ENCODE measurements around the gene METTL13.
A peak's percentile ranks its signal among the peaks of the same experiment; 100 is the strongest.

METTL13 gene

DNA sequence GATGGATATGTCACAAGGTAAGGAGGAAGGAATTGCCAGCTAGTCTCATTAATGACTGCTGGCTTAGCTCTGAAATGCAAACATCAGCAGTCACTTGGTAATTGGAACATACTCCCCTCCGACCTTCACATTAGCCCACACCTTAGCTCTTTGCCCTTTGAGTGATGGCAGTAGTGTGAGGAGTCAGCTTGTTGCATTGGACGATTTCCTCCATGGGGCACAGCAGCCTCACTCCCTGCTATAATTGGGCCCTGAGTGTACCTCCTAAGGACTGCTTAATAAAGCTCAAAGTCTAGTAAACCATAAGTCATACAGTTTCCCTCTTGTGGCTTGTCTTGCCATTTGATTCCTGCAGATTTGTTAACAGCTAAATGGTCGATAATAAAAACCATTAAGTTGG lies 19.4 kb downstream of the METTL13 start:
- Histone ChIP-seq H3K9me3 (no peaks in the 10 kb centered on the region), H3K4me1 (no peaks in the 10 kb centered on the region; the same call in 1 of the 2 replicates), H3K27me3 (ENCODE audit: low read depth) (no peaks in the 10 kb centered on the region), H3K4me3 (no peak overlapping the region), H3K36me3 (replicated peaks) (peaks cover 20% of the 10 kb centered on the region)
- in situ Hi-C loops (cut with MboI; ENCODE audit: low sequenced_read_pairs) = loop anchor here (10.0 kb wide), 1 partner anchor 184 kb away; no protein-coding TSS in a partner anchor
- DNase-seq (ENCODE audit: low spot score in 2 of 2) = no peak

DNA sequence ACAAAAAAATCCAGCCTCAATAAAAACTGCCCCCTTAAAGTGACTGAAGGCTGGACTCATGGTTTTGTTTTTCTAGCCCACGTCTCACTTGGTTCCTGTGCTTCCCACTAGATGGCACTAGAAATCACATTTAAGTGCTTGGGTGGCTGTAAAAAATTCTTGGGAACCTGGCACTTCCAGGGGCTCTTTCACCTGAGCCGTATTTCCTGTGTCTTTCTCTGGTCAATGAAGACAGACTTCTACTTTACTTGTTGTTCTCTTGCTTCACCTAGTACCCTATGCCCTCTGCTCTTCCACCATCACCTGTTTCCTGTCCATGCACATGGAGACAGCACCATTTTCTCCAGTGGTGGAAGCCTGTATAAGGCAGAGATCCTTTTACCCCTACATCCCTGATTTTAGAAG lies 20.0 kb downstream of the METTL13 start:
- Histone ChIP-seq H3K9me3 (no peaks in the 10 kb centered on the region), H3K27me3 (ENCODE audit: low read depth) (no peaks in the 10 kb centered on the region), H3K36me3 (replicated peaks) (peaks cover 13% of the 10 kb centered on the region), H3K4me3 (no peak overlapping the region), H3K4me1 (no peaks in the 10 kb centered on the region; the same call in 1 of the 2 replicates)
- in situ Hi-C loops (cut with MboI; ENCODE audit: low sequenced_read_pairs) = loop anchor here (10.0 kb wide), 1 partner anchor 183 kb away; no protein-coding TSS in a partner anchor
- DNase-seq (ENCODE audit: low spot score in 2 of 2) = peak; percentile 51 to 68

DNA sequence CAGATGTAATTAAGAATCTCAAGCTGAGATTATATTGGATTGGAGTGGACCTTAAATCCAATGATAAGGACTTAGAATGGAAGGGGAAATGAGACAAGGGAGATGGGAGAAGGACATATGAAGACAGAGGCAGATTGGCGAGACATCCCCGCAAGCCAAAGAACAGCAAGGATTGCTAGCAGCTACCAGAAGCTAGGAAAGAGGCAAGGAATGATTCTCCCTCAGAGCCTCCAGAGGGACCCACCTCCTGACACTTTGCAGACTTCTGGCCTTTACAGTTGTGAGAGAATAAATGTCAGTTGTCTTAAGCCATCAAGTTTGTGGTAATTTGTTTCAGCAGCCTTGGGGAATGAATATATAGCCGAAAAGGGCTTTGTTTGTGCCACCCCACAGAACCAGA lies 20.7 kb downstream of the METTL13 start:
- H3K4me1 ChIP-seq = no peaks in the 10 kb centered on the region; the same call in 1 of the 2 replicates
- H3K9me3 ChIP-seq = no peaks in the 10 kb centered on the region
- DNase-seq (ENCODE audit: low spot score in 2 of 2) = no peak
- in situ Hi-C loops (cut with MboI; ENCODE audit: low sequenced_read_pairs) = loop anchor here (10.0 kb wide), 1 partner anchor 183 kb away; no protein-coding TSS in a partner anchor
- no peaks in the 10 kb centered on the region for H3K27me3 ChIP-seq (ENCODE audit: low read depth)
- peaks cover 6% of the 10 kb centered on the region; the same call in 1 of the 2 replicates for H3K36me3 ChIP-seq (replicated peaks)
- H3K4me3 ChIP-seq = no peak overlapping the region

DNA sequence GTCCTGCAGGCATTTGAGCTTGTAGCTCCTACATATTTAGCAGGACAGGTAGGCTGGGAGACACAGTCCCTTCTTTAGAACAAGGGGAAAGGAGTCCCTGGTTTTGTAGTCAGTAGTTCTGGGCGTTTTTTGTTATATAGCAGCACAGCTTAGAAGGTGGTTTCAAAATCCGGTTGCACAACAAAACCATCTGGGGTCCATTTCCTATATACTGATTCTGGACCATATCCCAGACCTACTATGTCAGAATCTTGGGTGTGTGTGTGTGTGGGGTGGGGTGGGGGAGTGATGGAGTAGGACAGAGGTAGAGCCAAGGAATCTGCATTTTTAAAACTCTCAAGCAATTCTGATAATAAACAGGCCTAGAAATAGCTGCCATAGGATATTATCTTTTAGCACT lies 21.6 kb downstream of the METTL13 start:
- H3K4me3 ChIP-seq = no peak overlapping the region
- no peaks in the 10 kb centered on the region for H3K27me3 ChIP-seq (ENCODE audit: low read depth)
- no peaks in the 10 kb centered on the region; the same call in 1 of the 2 replicates for H3K4me1 ChIP-seq
- in situ Hi-C loops (cut with MboI; ENCODE audit: low sequenced_read_pairs) = loop anchor here (10.0 kb wide), 1 partner anchor 182 kb away; no protein-coding TSS in a partner anchor
- DNase-seq (ENCODE audit: low spot score in 2 of 2) = no peak
- H3K9me3 ChIP-seq = no peaks in the 10 kb centered on the region
- no peaks in the 10 kb centered on the region for H3K36me3 ChIP-seq (replicated peaks)

DNA sequence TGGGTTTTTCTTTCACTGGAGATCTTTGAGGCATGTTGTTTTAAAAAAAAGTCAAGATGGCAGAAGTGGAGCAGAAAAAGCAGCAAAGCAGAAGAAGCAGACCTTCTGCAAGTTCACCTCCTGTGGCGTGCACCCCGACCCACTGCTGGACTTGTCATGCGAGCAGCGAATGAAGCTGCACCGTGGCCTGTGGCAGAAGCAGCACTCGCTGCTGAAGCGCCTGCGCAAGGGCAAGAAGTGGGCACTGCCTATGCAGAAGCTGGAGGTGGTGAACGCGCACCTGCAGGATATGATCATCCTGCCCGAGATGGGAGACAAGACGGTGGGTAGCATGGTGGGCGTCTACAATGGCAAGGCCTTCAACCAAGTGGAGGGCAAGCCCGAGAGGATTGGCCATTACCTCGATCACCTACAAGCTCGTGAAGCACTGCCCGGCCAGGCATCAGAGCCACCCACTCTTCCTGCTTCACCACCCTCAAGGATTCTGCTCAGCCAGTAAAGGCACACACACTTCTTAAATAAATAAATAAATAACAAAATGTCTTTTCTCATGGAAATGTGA lies 22.1 kb downstream of the METTL13 start:
- Histone ChIP-seq H3K4me1 (no peaks in the 10 kb centered on the region; the same call in 1 of the 2 replicates), H3K36me3 (replicated peaks) (no peaks in the 10 kb centered on the region), H3K27me3 (ENCODE audit: low read depth) (no peaks in the 10 kb centered on the region), H3K9me3 (no peaks in the 10 kb centered on the region), H3K4me3 (no peak overlapping the region)
- no peak for DNase-seq (ENCODE audit: low spot score in 2 of 2)
- in situ Hi-C loops (cut with MboI; ENCODE audit: low sequenced_read_pairs) = loop anchor here (10.0 kb wide), 1 partner anchor 181 kb away; no protein-coding TSS in a partner anchor

DNA sequence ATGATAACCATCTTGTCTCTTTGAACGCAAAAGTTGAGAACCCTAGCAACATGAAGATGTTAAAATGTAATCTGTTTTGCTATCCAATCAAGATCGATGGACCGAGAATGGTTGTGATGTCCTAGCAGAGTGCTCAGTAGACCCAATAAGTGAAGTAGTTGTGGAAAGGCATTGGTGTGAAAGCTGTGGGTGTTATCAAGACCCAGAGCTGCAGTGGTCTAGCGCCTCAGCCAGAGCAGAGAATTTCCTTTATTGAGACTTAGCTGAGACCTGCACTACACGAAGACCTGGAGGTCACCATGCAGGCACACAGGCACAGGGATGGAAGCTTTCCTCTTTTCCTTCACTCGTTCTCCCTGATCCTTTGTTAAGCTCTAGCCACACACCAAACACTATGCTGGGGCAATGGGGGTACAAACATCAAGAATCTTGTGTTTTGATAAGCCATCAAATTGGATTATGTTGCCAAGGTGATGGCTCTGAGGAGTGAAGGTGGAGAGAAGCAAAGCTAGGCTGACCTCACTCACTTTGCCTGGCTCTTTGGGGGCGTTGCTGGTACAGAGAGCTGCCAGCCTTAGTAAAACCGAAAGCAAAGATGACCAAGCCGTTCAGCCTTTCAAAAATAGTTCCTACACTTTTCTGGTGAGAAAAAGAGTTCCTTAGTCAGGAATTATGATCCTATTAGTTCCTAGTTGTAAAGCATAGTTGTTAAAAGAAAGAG lies 24.1 kb downstream of the METTL13 start:
- Histone ChIP-seq H3K9me3 (no peaks in the 10 kb centered on the region), H3K4me3 (no peak overlapping the region), H3K36me3 (replicated peaks) (no peaks in the 10 kb centered on the region), H3K27me3 (ENCODE audit: low read depth) (no peaks in the 10 kb centered on the region), H3K4me1 (no peaks in the 10 kb centered on the region)
- DNase-seq (ENCODE audit: low spot score in 2 of 2) = no peak
- in situ Hi-C loops (cut with MboI; ENCODE audit: low sequenced_read_pairs) = loop anchor here (10.0 kb wide), 1 partner anchor 179 kb away; no protein-coding TSS in a partner anchor

DNA sequence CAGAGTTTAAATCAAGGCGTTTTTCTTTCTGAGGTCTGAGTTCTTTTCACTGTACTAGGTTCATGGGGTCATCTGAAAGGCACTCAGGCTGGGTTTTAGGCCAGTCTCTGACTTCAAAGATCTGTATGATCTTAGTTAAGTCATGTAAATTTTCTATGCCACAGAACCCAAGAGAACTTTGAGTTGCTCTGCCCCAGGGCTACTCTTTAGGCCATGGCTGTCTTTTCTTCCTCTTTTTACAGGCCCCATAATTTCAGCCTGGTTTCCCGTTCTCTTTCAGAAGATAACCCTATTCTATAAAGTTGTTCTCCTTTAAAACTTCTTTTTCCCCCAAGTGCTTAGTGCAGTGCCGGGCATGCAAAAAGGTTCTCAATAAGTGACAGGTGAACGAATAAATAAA lies 26.1 kb downstream of the METTL13 start:
- Histone ChIP-seq H3K4me1 (no peaks in the 10 kb centered on the region), H3K9me3 (no peaks in the 10 kb centered on the region), H3K27me3 (ENCODE audit: low read depth) (no peaks in the 10 kb centered on the region), H3K36me3 (replicated peaks) (no peaks in the 10 kb centered on the region), H3K4me3 (no peak overlapping the region)
- in situ Hi-C loops (cut with MboI; ENCODE audit: low sequenced_read_pairs) = loop anchor here (10.0 kb wide), 1 partner anchor 177 kb away; no protein-coding TSS in a partner anchor
- no peak for DNase-seq (ENCODE audit: low spot score in 2 of 2)

DNA sequence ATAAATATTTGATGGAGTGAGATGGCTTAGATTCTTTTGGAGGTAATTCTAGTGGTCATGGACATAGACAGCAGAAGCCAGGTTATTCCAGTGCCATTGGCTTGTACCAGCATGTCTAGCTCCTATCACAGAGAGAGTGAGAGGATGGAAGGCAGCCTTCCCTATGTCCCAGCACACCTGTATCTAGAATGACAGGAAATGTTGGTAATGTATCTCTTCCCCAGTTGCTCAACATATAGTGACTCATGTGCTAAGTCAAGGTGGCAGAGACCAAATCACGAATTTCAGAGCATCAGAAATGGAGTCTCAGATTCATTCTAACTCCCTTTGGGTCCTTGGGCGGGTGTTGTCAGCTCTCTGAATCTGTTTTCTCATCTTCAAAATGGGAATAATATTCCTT lies 28.4 kb downstream of the METTL13 start:
- no peaks in the 10 kb centered on the region for H3K4me1 ChIP-seq
- in situ Hi-C loops (cut with MboI; ENCODE audit: low sequenced_read_pairs) = loop anchor here (10.0 kb wide), 1 partner anchor 175 kb away; no protein-coding TSS in a partner anchor
- no peaks in the 10 kb centered on the region for H3K27me3 ChIP-seq (ENCODE audit: low read depth)
- no peak overlapping the region for H3K4me3 ChIP-seq
- DNase-seq (ENCODE audit: low spot score in 2 of 2) = no peak
- no peaks in the 10 kb centered on the region for H3K9me3 ChIP-seq
- no peaks in the 10 kb centered on the region for H3K36me3 ChIP-seq (replicated peaks)

DNA sequence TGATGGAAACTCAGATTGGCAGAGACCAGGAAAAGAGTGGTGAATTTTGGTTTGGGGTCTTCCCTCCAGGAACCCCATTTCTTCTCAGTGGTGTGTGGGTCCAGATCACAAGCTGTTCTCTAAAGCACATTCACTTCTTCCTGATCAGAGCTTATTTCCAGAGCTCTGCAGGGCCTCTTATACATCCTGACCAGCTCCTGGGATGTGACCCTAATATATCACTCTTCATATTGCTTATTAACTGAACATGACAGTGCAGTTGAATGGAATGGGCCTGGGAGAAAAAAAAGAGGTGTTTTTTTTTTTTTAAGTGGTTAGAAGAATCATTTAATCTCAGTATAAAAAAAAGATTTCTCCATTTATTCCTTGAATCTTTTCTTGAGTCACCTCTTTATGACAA lies 30.2 kb downstream of the METTL13 start:
- DNase-seq (ENCODE audit: low spot score in 2 of 2) = no peak
- Histone ChIP-seq H3K4me3 (no peak overlapping the region), H3K36me3 (replicated peaks) (no peaks in the 10 kb centered on the region), H3K27me3 (ENCODE audit: low read depth) (no peaks in the 10 kb centered on the region), H3K4me1 (no peaks in the 10 kb centered on the region), H3K9me3 (no peaks in the 10 kb centered on the region)
- in situ Hi-C loops (cut with MboI; ENCODE audit: low sequenced_read_pairs) = no loop called here

DNA sequence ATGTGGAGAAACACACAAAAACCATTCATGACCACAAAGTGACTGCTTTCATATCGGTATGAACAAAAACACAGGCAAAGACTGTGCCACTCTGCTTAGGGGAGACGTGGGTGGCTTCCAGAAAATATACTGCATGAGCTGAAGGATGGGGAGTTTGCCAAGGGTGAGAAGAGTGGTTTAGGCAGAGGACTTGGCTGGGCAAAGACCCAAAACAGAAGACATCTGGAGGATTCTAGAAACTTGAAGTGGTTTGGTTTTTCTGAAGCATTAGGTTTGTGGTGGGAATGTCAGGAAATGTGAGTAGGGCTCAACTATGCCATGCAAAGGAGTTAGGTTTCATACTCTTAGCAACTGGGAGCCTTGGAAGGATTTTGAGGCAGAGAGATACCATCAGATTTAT lies 33.2 kb downstream of the METTL13 start:
- Histone ChIP-seq H3K27me3 (ENCODE audit: low read depth) (no peaks in the 10 kb centered on the region), H3K4me1 (no peaks in the 10 kb centered on the region), H3K4me3 (no peak overlapping the region), H3K36me3 (replicated peaks) (no peaks in the 10 kb centered on the region), H3K9me3 (no peaks in the 10 kb centered on the region)
- in situ Hi-C loops (cut with MboI; ENCODE audit: low sequenced_read_pairs) = no loop called here
- no peak for DNase-seq (ENCODE audit: low spot score in 2 of 2)

DNA sequence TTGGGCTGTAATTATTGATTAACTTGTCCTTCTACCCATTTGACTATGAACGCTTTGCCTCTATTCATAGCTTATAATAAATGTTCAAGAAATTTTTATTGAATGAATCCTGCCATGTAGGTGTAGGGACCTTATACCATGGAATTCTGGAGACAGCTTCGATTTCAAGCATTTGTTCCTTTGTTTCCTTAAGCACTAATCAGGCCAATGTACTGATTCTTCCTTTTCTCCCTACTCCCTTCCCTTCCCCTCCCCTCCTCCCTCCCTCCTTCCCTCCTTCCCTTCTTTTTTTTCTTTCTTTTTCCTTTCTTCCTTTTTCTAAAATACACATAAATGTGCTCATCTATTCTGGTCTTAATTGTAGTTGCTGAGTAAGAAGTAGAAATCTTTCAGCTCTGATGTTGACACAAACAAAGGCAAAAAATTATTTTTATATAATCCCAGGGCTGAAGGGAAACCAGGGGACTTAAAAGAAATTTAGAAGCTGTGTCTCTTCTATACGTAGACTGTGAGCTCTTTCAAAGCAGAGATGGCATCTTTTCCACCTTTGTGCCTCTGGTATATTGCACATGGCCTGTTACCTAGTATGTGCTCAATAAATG lies 34.9 kb downstream of the METTL13 start:
- H3K36me3 ChIP-seq (replicated peaks) = no peaks in the 10 kb centered on the region
- DNase-seq (ENCODE audit: low spot score in 2 of 2) = no peak
- peaks cover 2% of the 10 kb centered on the region; the same call in 1 of the 2 replicates for H3K27me3 ChIP-seq (ENCODE audit: low read depth)
- H3K4me3 ChIP-seq = no peak overlapping the region
- no peaks in the 10 kb centered on the region for H3K9me3 ChIP-seq
- no peaks in the 10 kb centered on the region for H3K4me1 ChIP-seq
- in situ Hi-C loops (cut with MboI; ENCODE audit: low sequenced_read_pairs) = no loop called here

DNA sequence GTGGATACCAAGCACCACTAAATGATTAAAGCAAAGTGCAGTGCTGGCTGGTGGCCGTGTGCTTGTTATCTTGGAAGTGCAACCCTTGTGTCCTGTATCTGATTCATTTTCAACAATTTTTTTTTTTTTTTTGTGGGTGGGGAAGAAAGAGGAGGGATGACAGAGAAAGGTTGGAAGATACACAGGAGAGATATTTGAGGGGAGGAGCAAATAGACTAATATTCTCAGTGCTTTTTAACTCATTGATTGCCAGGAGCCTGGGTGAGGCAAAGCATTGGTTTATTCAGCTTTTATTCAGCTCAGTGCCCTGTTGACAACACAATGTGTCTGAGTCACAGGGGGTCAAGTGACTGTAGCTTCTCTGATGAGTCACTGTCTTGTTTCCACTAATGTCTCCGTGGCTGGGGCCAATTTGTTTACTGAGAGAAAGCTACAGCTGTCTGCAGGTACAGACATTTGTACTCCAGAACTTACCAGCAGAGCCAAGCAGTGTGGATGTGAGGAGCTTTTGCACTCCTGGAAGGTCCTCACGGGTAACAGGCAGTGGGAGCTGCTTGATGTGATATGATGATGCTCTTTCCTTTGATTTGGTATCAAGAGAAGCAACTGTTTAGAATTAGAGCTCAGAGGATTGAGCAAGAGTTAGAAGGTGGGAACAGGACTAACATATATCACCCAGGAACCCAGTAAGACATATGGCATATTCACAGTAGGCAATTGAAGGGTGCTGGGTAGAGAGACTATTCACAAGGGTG lies 36.2 kb downstream of the METTL13 start:
- no peaks in the 10 kb centered on the region for H3K36me3 ChIP-seq (replicated peaks)
- in situ Hi-C loops (cut with MboI; ENCODE audit: low sequenced_read_pairs) = no loop called here
- no peaks in the 10 kb centered on the region for H3K9me3 ChIP-seq
- no peaks in the 10 kb centered on the region for H3K4me1 ChIP-seq
- no peak for DNase-seq (ENCODE audit: low spot score in 2 of 2)
- no peak overlapping the region for H3K4me3 ChIP-seq
- peaks cover 2% of the 10 kb centered on the region; the same call in 1 of the 2 replicates for H3K27me3 ChIP-seq (ENCODE audit: low read depth)

DNA sequence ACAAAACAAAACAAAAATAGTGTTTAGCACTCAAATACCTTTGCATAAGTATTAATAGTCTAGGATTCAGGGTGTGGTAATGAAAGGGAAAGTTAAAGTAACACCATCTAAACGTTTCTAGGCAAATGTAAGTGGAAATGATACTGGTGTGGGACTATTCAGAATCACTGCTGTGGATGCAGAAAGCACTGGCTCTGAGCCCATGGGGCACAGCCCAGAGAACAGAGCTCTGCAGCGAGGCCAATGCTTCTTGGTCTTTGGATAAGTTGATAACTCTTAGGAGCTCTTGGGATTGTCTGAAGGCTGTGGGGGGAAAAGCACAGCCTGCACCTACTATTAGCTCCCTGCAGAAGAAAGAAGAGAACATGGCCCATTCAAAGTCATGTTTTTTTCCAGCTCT lies 38.5 kb downstream of the METTL13 start:
- no peak for DNase-seq (ENCODE audit: low spot score in 2 of 2)
- no peaks in the 10 kb centered on the region for H3K4me1 ChIP-seq
- no peaks in the 10 kb centered on the region for H3K9me3 ChIP-seq
- H3K27me3 ChIP-seq (ENCODE audit: low read depth) = peaks cover 2% of the 10 kb centered on the region; the same call in 1 of the 2 replicates
- in situ Hi-C loops (cut with MboI; ENCODE audit: low sequenced_read_pairs) = no loop called here
- H3K36me3 ChIP-seq (replicated peaks) = no peaks in the 10 kb centered on the region
- no peak overlapping the region for H3K4me3 ChIP-seq
